Ovary (tissue), 9 donors: ENCODE results near the gene ITPR2. TPM values are rescaled to one million over a fixed set of nuclear protein-coding genes. Genes with fewer than 3 reads are reported as not detected.
"Not testable (repeated sequence)": the region's sequence is repeated elsewhere in the genome, so short reads cannot be mapped to it uniquely, and the experiment has no call there.

Experiments used
- DNase-seq, 5 donors: peaks; one replicate each; pipeline ENCODE4 v3.0.0-alpha.2; 2019 to 2020
- H3K27ac ChIP-seq, 2 donors: fragments of 200-600 bp; one replicate each; pipeline versions ENCODE4 v1.5.1 to v1.8.0; 2019 to 2022
- H3K27me3 ChIP-seq: fragments of 200-600 bp; one replicate; pipeline ENCODE4 v1.8.0; 2022
- H3K36me3 ChIP-seq: fragments of 200-600 bp; sonication (generic); one replicate; pipeline ENCODE4 v1.5.1; 2019
- H3K4me1 ChIP-seq: one replicate; pipeline ENCODE4 v1.8.1; 2013; ENCODE audit warnings: mild to moderate bottlenecking, moderate library complexity; ENCODE audit not compliant: insufficient read depth
- H3K4me3 ChIP-seq: fragments of 200-600 bp; sonication (generic); one replicate; pipeline ENCODE4 v1.5.1; 2017
- H3K9me3 ChIP-seq, 2 donors: fragments of 200-600 bp in 1 of 2; sonication (generic) in 1 of 2; one replicate each; pipeline versions ENCODE4 v1.5.1 to v1.8.1; 2013 to 2019; ENCODE audit warnings: mild to moderate bottlenecking in 1 of 2, moderate library complexity in 1 of 2
- CTCF ChIP-seq, 3 donors: fragments of 450-650 bp in 2 of 3; fragments of 200-600 bp in 1 of 3; IDR thresholded peaks; one replicate each; pipeline versions ENCODE4 v1.5.1 to v1.8.0; 2016 to 2022; ENCODE audit warnings: antibody characterized with exemption in 3 of 3, mild to moderate bottlenecking in 1 of 3
- EP300 ChIP-seq: sonication (generic); formaldehyde crosslinking; IDR thresholded peaks from one replicate; pipeline ENCODE4 v1.6.1; 2017; ENCODE audit warnings: antibody characterized with exemption
- POLR2A ChIP-seq: fragments of 450-650 bp; IDR thresholded peaks from one replicate; pipeline ENCODE4 v1.6.1; 2017; ENCODE audit warnings: antibody characterized with exemption, mild to moderate bottlenecking, moderate library complexity
- WGBS, 3 donors: extraction: QIAGEN DNeasy Blood & Tissue Kit in 1 of 3; methylation state at CpG; one replicate each; pipeline versions ENCODE4 v1.1.5 to v1.1.7; 2013 to 2017; 5-methylcytosine and 5-hydroxymethylcytosine counted together
- intact Hi-C, 4 donors: fragments of 100-400 bp; cut with DNase I; formaldehyde crosslinking; loops; one replicate each; pipeline versions ENCODE4 v1.11.0 to v1.15.1; 2022 to 2023
- polyA plus RNA-seq, 2 donors: library from polyadenylated mRNA; stranded (reverse); fragments of 200-250 nt in 1 of 2; fragments of 350-450 nt in 1 of 2; fragmentation: Illumina TruSeq in 1 of 2; extraction: RNeasy Lipid Tissue Mini Kit (QIAGEN cat#74804) in 1 of 2; gene quantifications; one replicate each; pipeline ENCODE4 v1.2.3, GENCODE V29; 2013 to 2014
- total RNA-seq, 7 donors: library from RNA; depleted of rRNA in 2 of 7; stranded (reverse); fragments of >200 nt in 2 of 7; fragmentation: NEBNext Ultra II Directional in 3 of 7; extraction: Animal tissue kit (Norgen Biotek cat#: 25700) in 3 of 7; gene quantifications; one replicate each; pipeline versions ENCODE4 v1.1.0 to v1.2.4, GENCODE V29; 2016 to 2023
- donor health status: DM: no; HTN: no; CAD: no; lungs with moderate emphysema.
- donor health status: DM: no; HTN: no; CAD: no.
- donor health status: Bipolar disorder and iron deficiency.
- donor health status: DM: yes; HTN: yes; CAD: no.
- donor health status: DM: no; HTN: no; CAD: no.
- donor health status: DM: yes; HTN: yes; CAD: no.

The ITPR2 gene
- total and polyA plus RNA-seq, 9 donors, result 5.9 to 51.1 (median 32.9) TPM

- intact Hi-C loops, result loop anchor here in 1 of 4 donors (5.0 to 10.0 kb wide), 2 partner anchors 123 to 186 kb away; partner anchors contain the start of gene SSPN
- no peak for DNase-seq
- TF ChIP-seq POLR2A, result no peak
- no peak for TF ChIP-seq CTCF (IDR thresholded peaks at IDR 0.05)
- TF ChIP-seq EP300, result no peak
- H3K4me3 ChIP-seq, result no peak overlapping the region
- H3K27me3 ChIP-seq, result no peaks in the 10 kb centered on the region
- H3K36me3 ChIP-seq, result no peaks in the 10 kb centered on the region
- peak overlapping the region in 1 of 2 donors; percentile 36 for H3K27ac ChIP-seq
- H3K4me1 ChIP-seq, result peaks cover 11% of the 10 kb centered on the region
- H3K9me3 ChIP-seq, result no peaks in the 10 kb centered on the region
Observed at GRCh38 chr12:26317942-26318575, 514.9 kb downstream of the ITPR2 start.

- intact Hi-C loops, result loop anchor here in 1 of 4 donors (10.0 kb wide), 1 partner anchor 119 kb away; the partner anchor contains the start of gene SSPN
- H3K4me1 ChIP-seq, DNase-seq, H3K4me3 ChIP-seq, H3K9me3 ChIP-seq, H3K27me3 ChIP-seq, H3K27ac ChIP-seq, H3K36me3 ChIP-seq: not testable (repeated sequence)
Observed at GRCh38 chr12:26314103-26314502, 518.9 kb downstream of the ITPR2 start.

GRCh38 chr12:26310489-26310888 lies 522.5 kb downstream of the ITPR2 start:
- H3K9me3 ChIP-seq, H3K4me3 ChIP-seq, H3K27me3 ChIP-seq, H3K27ac ChIP-seq, H3K4me1 ChIP-seq, H3K36me3 ChIP-seq, DNase-seq: not testable (repeated sequence)
- 83 to 92% (median 91%) methylated on average over 6 of the region's 6 CpGs for WGBS, 3 donors
- intact Hi-C loops, result loop anchor here in 1 of 4 donors (10.0 kb wide), 1 partner anchor 116 kb away; the partner anchor contains the start of gene SSPN

- H3K4me3 ChIP-seq, result no peak overlapping the region
- H3K27me3 ChIP-seq, result no peaks in the 10 kb centered on the region
- H3K4me1 ChIP-seq, result no peaks in the 10 kb centered on the region
- H3K36me3 ChIP-seq, result no peaks in the 10 kb centered on the region
- H3K9me3 ChIP-seq, result no peaks in the 10 kb centered on the region
- intact Hi-C loops, result loop anchor here in 1 of 4 donors (10.0 kb wide), 1 partner anchor 115 kb away; the partner anchor contains the start of gene SSPN
- DNase-seq, result no peak
- H3K27ac ChIP-seq, result no peak overlapping the region
- no peak for TF ChIP-seq POLR2A
- TF ChIP-seq CTCF (IDR thresholded peaks at IDR 0.05), result no peak
- TF ChIP-seq EP300, result no peak
- whole genome bisulfite sequencing, 3 donors, result 44 to 52% (median 45%) methylated on average over 4 of the region's 4 CpGs
Observed at GRCh38 chr12:26309634-26310033, 523.4 kb downstream of the ITPR2 start.

- Histone ChIP-seq H3K4me3 (no peak overlapping the region), H3K27me3 (no peaks in the 10 kb centered on the region), H3K9me3 (no peaks in the 10 kb centered on the region), H3K4me1 (no peaks in the 10 kb centered on the region), H3K36me3 (no peaks in the 10 kb centered on the region), H3K27ac (no peak overlapping the region)
- DNase-seq, result no peak
- WGBS, 3 donors, result 33 to 51% (median 34%) methylated on average over 2 of the region's 2 CpGs
- TF ChIP-seq POLR2A (no peak), EP300 (no peak), CTCF (IDR thresholded peaks at IDR 0.05) (no peak)
- intact Hi-C loops, result no loop called here
Observed at GRCh38 chr12:26304273-26304672, 528.7 kb downstream of the ITPR2 start.
